ENCODE measurements around the gene PLEKHG3.
A peak's percentile ranks its signal among the peaks of the same experiment; 100 is the strongest.

The PLEKHG3 gene

DNA sequence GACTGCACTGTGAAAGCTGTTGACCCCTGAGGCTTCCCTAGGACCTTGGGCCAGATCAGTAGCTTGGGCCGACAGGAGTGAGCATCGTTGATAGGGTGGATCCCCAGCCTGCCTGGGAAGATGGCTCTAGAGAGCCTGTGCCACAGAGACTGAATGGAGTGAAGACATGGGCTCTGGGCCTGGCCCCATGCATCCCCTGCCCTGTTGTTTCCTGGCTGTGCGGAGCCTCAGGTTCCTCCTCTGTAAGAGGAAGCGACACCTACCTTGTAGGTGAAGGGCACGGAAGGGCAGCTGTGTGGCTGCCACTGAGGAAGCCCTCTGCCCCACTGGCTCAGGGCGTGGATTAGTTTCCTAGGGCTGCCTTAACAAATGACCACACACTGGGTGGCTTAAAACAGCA lies 23.9 kb downstream of the PLEKHG3 start:
- no peak for DNase-seq (ENCODE audit: low read depth)
- H3K4me3 ChIP-seq (ENCODE audit: control insufficient read depth, low read depth, low read length) = no peak overlapping the region
- TF ChIP-seq, protein P1, sequence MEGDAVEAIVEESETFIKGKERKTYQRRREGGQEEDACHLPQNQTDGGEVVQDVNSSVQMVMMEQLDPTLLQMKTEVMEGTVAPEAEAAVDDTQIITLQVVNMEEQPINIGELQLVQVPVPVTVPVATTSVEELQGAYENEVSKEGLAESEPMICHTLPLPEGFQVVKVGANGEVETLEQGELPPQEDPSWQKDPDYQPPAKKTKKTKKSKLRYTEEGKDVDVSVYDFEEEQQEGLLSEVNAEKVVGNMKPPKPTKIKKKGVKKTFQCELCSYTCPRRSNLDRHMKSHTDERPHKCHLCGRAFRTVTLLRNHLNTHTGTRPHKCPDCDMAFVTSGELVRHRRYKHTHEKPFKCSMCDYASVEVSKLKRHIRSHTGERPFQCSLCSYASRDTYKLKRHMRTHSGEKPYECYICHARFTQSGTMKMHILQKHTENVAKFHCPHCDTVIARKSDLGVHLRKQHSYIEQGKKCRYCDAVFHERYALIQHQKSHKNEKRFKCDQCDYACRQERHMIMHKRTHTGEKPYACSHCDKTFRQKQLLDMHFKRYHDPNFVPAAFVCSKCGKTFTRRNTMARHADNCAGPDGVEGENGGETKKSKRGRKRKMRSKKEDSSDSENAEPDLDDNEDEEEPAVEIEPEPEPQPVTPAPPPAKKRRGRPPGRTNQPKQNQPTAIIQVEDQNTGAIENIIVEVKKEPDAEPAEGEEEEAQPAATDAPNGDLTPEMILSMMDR (conservative IDR thresholded peaks at IDR 0.05; ENCODE audit: control insufficient read depth, insufficient read depth, low read depth, low read length) = no peak

DNA sequence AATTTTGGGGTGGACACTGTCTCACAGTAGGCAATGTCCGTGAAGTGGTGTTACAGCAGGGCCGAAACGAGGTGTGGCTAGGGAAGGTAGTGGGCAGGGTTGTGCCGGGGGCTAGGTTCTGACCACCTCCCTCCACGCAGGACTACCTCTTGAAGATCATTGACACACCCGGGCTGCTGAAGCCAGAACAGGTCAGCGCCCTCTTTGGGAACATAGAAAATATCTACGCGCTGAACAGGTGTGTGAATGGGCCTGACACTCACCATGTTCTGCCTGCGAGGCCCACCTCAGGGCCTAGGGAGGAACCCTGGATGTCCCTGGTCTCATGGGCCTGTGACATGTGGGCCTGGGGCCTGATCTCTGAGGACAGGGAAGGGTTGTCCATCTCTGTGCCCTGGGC lies 24.6 kb downstream of the PLEKHG3 start:
- TF ChIP-seq, protein P1 (conservative IDR thresholded peaks at IDR 0.05; ENCODE audit: control insufficient read depth, insufficient read depth, low read depth, low read length) = no peak
- no peak for DNase-seq (ENCODE audit: low read depth)
- H3K4me3 ChIP-seq (ENCODE audit: control insufficient read depth, low read depth, low read length) = no peak overlapping the region

DNA sequence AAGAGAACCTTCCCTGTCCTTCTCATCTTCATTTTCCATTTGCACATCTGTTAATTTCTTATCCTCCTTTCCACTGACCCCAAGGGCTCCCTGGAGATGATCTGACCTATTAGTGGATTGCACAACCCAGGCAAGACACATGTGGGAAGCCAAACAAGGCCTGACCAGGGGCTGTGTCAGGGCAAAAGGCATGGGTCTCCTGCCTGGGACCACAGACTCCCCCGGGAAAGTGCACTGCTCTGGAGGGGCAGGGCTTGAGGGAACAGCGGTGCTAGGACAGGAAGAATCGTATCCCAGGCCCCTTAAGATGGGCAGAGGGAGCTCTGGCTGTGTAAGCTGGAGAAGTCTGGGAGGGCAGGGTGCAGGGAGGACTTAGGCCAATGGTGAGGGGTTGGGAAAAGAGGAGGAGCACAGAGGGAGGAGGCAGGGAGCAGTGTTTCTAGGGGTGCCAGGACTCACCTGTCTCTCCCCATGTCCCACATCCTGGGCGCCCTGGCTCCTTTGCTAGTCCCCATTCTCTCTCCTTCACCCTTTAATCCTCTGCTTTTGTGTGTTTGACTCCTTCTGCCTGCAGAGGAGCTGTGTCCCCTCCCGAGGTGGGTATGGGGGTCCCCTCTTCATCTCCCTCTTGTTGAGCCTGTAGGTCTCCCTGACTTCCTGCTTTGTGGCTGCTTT lies 25.3 kb downstream of the PLEKHG3 start:
- DNase-seq (ENCODE audit: low read depth) = peak; percentile 44
- TF ChIP-seq, protein P1 (conservative IDR thresholded peaks at IDR 0.05; ENCODE audit: control insufficient read depth, insufficient read depth, low read depth, low read length) = no peak
- H3K4me3 ChIP-seq (ENCODE audit: control insufficient read depth, low read depth, low read length) = no peak overlapping the region

DNA sequence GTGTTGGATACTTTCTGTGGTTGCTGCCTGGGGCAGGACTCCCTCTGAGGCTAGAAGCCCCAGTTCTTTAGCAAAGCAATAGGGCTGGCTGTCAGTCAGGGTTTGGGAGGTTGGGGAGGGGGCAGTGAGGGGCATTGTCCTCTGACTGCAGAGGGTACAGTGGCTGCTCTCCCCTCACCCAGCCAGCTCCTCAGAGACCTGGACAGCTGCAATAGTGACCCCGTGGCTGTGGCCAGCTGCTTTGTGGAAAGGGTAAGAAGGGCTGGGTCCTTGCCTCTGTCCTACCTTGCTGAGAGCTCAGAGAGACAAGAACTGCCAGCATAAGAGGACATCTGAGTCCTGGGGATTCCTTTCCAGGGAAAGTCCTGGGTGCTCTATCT lies 25.8 kb downstream of the PLEKHG3 start:
- no peak for DNase-seq (ENCODE audit: low read depth)
- TF ChIP-seq, protein P1 (conservative IDR thresholded peaks at IDR 0.05; ENCODE audit: control insufficient read depth, insufficient read depth, low read depth, low read length) = no peak
- no peak overlapping the region for H3K4me3 ChIP-seq (ENCODE audit: control insufficient read depth, low read depth, low read length)

DNA sequence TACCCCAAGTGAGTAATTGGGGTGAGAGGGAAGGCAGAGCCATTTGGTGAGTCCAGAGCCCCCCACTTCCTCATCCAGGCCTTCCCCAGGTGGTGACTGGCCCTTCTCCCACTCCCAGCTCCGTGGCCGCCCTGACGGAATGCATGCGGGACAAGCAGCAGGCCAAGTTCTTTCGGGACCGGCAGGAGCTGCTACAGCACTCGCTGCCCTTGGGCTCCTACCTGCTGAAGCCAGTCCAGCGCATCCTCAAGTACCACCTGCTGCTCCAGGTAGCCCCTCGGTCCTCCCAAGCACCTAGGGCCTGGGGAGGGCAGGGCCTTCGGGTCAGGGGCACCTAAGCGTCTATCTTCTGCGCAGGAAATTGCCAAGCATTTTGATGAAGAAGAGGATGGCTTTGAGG lies 26.5 kb downstream of the PLEKHG3 start:
- TF ChIP-seq, protein P1 (conservative IDR thresholded peaks at IDR 0.05; ENCODE audit: control insufficient read depth, insufficient read depth, low read depth, low read length) = no peak
- H3K4me3 ChIP-seq (ENCODE audit: control insufficient read depth, low read depth, low read length) = no peak overlapping the region
- no peak for DNase-seq (ENCODE audit: low read depth)

DNA sequence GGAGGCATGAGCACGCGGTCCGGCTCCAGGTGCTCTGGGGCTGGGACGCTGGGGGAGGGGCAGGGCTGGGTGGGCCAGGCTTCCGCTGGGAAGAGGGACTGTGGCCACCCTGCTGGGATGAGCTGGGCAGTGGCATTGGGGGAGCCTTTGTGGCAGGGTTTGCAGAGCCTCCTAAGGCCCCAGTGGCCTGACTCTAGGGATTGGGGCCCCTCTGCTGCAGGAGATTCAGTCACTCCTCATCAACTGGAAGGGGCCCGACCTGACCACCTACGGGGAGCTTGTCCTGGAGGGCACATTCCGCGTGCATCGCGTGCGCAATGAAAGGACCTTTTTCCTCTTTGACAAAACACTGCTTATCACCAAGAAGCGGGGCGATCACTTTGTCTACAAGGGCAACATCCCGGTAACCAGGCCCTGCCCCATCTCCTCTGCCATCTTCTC lies 26.9 kb downstream of the PLEKHG3 start:
- H3K4me3 ChIP-seq (ENCODE audit: control insufficient read depth, low read depth, low read length) = no peak overlapping the region
- TF ChIP-seq, protein P1 (conservative IDR thresholded peaks at IDR 0.05; ENCODE audit: control insufficient read depth, insufficient read depth, low read depth, low read length) = no peak
- no peak for DNase-seq (ENCODE audit: low read depth)

DNA sequence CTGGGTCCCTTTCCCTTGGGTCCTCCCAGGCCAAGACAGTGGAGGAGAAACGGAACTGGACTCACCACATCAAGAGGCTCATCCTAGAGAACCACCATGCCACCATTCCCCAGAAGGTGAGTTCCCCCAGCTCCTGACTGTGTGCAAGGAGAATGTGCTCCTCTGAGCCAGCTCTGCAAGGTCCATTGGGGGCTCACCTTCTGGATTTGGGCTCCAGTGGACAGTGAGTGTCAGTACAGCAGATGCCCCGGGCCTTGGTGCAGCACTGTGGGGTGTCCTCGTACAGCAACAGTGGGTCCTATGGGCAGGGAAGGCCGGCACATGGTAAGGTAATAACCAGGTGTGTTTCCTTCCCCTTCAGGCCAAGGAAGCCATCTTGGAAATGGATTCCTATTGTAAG lies 27.8 kb downstream of the PLEKHG3 start:
- no peak for DNase-seq (ENCODE audit: low read depth)
- H3K4me3 ChIP-seq (ENCODE audit: control insufficient read depth, low read depth, low read length) = no peak overlapping the region
- TF ChIP-seq, protein P1 (conservative IDR thresholded peaks at IDR 0.05; ENCODE audit: control insufficient read depth, insufficient read depth, low read depth, low read length) = no peak
